CD4-positive, alpha-beta T cell treated with Interleukin-15 for 1 hour (primary cell): ENCODE measurements around the gene NFAM1.

Experiments
- DNase-seq: peaks from one replicate; pipeline ENCODE4 v3.0.0-alpha.2; 2020

Gene NFAM1

DNA sequence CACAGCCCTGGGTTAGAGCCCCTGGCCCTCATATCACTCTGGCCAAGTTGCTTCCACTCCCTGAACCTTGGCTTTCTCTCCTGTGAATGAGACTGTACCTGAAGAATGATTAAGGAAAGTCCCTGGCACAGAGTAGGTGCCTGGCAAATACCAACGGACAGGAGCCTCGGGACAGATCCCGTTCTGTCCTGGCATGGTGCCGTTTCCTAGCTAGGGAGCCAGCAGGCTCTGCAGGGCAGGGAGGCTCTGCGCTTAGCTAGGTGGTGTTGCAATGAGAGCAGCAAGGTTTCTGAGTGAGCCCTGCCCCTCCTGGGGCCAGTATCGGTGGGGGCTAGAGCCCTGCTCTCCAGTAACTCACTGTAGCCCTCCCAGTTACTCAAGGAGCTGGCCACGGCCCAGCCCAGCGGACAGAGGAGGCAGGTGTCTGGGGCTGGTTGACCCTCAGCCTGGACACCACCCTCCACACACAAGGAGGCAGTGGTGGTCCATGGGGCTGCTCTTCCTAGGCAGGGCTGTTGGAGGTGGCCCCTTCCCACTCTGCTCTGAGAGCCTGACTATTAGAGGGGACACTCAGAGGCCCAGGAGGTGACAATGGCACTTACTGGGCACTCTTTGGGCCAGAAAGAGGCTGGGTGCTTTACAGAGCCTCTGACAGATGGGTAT is 74.4 kb downstream of the NFAM1 start:
- no peak for DNase-seq

- DNase-seq: no peak
Observed at GRCh38 chr22:42357221-42357620, 75.0 kb downstream of the NFAM1 start.

GRCh38 chr22:42356533-42356932 is 75.7 kb downstream of the NFAM1 start:
- no peak for DNase-seq

DNA sequence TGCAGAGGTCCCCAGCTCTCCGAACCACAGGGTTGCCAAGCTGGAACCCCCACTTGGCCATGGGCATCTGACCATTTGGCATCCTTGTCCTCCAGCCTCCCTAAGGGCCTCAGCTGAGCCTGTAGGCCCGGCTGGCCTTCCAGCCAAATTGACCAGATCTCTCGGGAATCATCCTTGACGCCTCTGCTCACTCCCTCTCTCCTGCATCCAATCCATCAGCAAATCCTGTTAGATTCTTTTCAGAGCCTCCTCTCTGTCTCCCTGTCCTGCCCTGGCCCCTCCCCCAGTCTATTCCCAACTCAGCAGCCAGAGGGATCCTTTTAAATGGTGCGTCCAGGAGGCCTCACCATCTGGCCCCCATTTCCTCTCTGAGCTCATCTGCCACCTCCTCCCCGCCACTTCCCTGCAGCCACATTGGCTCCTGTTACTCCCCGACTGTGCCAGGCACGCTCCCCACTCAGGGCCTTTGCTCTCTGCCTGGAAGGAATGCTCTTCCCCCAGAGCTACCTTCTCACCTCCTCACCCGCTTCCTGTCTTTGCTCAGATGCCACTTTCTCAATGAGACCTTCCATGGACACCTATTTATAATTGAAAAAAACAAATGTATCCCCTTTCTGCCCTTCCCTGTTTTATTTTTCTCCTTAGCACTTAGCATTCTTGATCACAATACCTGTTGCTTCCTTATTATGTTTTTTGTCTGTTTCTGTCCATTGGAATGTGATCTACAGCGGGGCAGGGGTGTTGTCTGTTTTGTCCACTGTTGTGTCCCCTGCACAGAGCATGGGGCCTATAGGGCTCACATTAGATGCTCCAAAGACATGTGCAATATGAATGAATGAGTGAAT is 78.1 kb downstream of the NFAM1 start:
- no peak for DNase-seq

DNA sequence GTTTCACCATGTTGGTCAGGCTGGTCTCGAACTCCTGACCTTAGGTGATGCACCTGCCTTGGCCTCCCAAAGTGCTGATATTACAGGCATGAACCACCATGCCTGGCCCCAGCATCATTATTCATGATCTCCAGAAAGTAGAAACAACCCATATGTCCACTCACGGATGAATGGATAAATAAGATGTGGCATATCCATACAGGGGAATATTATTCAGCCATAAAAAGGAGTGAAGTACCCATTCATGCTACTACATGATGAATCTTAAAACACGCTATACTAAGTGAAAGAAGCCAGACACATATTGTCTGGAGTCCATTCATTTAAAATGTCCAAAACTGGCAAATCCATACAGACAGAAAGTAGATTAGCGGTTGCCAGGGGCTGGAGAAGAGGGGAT is 81.8 kb downstream of the NFAM1 start:
- no peak for DNase-seq

DNA sequence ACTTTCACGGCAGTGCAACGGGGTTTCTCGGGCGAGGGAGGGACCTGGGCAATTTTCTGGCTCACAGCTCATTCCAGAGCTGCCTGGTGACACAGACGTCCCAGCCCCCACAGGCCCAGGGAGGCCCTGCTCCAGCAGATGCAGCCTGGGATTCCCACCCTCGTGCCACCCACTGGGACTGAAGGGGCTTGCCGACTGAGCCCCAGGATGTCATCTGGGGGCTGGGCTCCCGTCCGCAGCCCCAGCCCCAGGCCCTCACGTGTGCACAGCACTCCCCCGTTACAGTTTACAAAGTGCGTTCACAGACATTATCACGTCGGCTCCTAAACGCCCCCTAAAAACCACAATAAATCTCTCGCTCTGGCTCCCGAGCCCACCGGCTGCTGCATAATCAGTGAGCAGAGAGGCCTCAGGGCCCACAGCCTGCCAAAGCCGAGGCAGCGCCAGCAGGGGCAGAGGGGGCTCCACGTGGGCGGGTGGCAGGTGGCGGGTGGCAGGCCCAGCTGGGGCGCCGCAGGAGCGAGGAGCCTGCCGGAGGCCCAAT is 84.8 kb downstream of the NFAM1 start:
- no peak for DNase-seq

- DNase-seq: no peak
Observed at GRCh38 chr22:42346722-42347121, 85.5 kb downstream of the NFAM1 start.

GRCh38 chr22:42345458-42345857 is 86.7 kb downstream of the NFAM1 start:
- no peak for DNase-seq

- no peak for DNase-seq
Observed at GRCh38 chr22:42344361-42344905, 87.8 kb downstream of the NFAM1 start.

- no peak for DNase-seq
Observed at GRCh38 chr22:42343531-42344081, 88.6 kb downstream of the NFAM1 start.

DNA sequence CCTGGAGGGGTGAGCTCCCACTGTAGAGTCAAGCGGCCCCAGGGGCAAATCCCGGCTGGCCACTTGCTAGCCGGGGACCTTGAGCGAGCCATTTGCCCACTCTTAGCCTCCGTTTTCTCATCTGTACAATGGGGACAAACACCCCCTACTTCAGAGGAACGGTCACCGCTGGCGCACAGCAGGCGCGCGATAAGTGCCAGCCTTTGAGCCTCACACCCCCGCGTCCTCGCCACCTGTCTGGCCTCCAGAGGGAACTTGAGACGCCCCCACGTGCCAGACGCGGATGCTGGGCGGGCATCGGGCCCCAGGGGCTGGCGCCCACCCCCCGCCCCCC is 89.1 kb downstream of the NFAM1 start:
- DNase-seq: no peak

DNA sequence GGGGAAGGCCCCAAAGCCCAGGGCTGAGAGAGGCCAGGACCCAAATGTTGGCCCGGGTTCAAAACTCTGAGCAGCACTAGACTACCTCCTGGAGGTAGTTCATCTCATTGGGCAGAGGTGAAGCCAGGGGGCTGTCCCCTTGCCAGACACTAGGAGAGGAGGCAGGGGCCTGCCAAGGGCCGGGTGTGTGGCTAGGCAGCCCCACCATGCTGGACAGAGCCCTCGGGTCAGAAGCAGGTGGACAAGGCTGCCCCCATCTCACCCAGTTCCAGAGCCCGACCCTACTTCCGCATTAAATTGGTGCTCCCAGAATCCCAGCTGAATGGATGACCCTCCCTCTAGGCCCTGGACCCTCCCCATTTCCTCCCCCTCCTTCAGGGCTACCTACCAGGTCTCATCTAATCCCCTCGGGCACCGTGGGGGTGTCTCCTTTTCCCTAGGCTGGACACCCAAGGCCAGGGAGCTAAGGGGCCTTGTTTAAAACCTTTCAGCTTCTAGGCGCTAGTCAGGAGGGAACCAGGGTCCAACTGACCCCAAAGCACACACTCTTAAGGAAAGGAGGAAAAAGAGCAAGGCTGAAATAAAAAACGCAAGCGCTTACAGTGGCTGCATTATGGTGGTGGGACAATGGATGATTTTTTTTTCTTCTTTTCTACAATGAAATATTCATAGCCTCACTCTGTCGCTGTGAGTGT is 89.6 kb downstream of the NFAM1 start:
- DNase-seq: no peak

- no peak for DNase-seq
Observed at GRCh38 chr22:42341779-42342178, 90.4 kb downstream of the NFAM1 start.

GRCh38 chr22:42340829-42341383 is 91.3 kb downstream of the NFAM1 start:
- DNase-seq: no peak

DNA sequence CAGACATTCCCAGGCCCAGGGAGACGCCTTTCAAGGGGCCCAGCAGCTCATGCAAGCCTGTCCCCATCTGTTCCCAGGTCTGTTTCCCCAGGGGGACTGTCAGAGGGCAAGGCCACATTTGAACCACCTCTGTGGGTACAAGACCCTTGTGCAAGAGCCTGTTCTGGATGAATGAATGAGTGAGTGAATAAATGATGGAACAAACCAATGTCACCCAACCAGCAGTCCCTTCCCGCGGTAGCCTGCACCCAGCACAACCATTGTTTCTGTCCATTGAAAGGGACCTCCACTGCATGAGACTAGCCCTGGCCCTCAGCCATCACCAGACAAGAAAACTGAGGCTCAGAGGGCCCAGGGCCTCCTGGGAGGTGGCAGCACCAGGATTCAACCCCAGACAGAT is 92.1 kb downstream of the NFAM1 start:
- no peak for DNase-seq

- no peak for DNase-seq
Observed at GRCh38 chr22:42338479-42338878, 93.7 kb downstream of the NFAM1 start.

GRCh38 chr22:42337356-42337755 is 94.8 kb downstream of the NFAM1 start:
- no peak for DNase-seq

DNA sequence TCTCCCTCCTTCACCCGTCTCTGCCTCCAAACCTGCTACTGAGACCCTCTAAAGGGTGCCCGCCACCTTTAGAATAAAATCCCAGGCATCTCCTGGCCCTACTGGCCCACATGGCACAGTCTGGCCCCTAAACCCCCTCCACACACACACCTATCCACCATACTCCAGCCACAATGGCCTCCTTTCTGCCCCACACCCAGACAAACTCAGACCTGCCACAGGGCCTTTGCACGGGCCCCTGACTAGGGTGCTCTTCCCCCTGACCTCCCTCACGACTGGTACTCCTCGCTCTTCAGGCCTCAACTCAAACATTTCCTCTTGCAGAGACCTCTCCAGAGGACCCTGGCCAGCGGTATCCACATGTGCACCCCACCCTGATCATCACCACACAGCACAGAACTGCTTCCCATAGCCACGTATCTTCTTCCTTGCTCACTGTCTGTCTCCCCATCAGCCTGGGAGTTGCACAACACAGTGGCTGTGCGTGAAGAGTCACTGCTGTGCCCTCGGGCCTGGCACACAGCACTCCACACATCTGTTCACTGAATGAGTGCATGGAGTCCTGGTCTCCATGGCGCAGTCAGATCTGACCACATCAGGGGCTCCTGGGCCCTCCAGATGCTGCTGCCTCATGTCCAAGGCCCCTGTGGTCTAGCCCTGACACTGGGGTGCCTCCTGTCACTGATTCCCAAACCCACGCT is 95.5 kb downstream of the NFAM1 start:
- DNase-seq: no peak

GRCh38 chr22:42335839-42336378 is 96.3 kb downstream of the NFAM1 start:
- no peak for DNase-seq

DNA sequence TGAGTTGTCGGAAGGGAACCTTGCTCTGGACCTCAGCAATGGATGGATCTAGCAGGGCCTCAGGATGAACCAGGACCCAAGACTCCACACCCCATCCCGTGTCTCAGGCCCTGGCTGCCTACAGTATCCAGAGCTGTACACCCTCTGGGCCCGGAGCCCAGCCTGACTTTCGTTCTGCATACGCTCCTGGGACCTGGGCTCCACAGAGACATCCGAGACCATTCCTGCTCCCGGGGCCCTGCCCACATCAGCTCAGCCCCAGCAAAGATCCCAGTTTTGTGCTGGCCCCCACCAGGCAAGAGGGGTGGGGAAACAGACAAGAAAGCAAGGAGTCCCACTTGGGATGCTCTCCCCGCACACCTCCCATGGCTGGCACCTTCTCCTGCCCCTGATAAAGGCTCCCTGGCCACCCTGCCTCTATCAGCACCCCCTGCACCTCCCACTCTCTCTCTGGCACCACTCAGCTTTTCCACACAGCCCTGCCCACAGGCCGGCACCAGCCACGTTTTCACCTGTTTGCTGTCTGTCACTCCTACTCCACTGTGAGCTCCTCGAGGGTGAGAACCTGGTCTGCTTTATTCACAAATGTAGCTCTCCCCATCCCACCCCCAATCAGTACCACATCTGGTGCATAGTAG is 97.2 kb downstream of the NFAM1 start:
- no peak for DNase-seq

- DNase-seq: no peak
Observed at GRCh38 chr22:42333544-42333943, 98.7 kb downstream of the NFAM1 start.
